H1 (cell line): ENCODE data around the gene ACACB. TPM values are rescaled to one million over a fixed set of nuclear protein-coding genes. Genes with fewer than 3 reads are reported as not detected.

Source experiments
- CTCF ChIA-PET: fragments of 300-600 bp; sonication (Branson Sonifier 250); formaldehyde crosslinking; loops from one replicate; lab custom pipeline; 2021; ENCODE audit not compliant: partially characterized antibody; lab: Charles Lee
- POLR2A ChIA-PET: fragments of 300-600 bp; sonication (Branson Sonifier 250); formaldehyde crosslinking; loops from one replicate; lab custom pipeline; 2021; ENCODE audit warnings: inconsistent platforms; ENCODE audit not compliant: partially characterized antibody; lab: Charles Lee
- DNase-seq, 2 experiments: peaks; one replicate each; pipeline versions ENCODE4 v3.0.0 to v3.0.0-alpha.2; 2010 to 2022; ENCODE audit warnings: low spot score in 2 of 2, low read depth in 1 of 2, mixed read lengths in 1 of 2
- FAIRE-seq: peaks from 2 replicates; lab custom pipeline; 2011; peaks lifted over from hg19 to GRCh38; lab: Jason Lieb, UNC
- H2AFZ ChIP-seq: 2 replicates; pipeline ENCODE4 v1.8.1; 2012; ENCODE audit warnings: low read length, inconsistent platforms
- H2AK5ac ChIP-seq: 2 replicates; pipeline ENCODE4 v1.6.1; 2013; ENCODE audit warnings: low read depth, low read length
- H2BK120ac ChIP-seq: replicated peaks from 2 replicates; pipeline ENCODE3; 2013; ENCODE audit warnings: low read depth, low read length, inconsistent platforms
- H2BK12ac ChIP-seq: 2 replicates; pipeline ENCODE4 v1.6.1; 2013; ENCODE audit warnings: low read depth, low read length
- H2BK15ac ChIP-seq: 2 replicates; pipeline ENCODE4 v1.6.1; 2013; ENCODE audit warnings: low read length
- H2BK20ac ChIP-seq: 2 replicates; pipeline ENCODE4 v1.6.1; 2013; ENCODE audit warnings: low read length
- H2BK5ac ChIP-seq: 2 replicates; pipeline ENCODE4 v1.6.1; 2013; ENCODE audit warnings: low read depth, low read length
- H3K14ac ChIP-seq: 2 replicates; pipeline ENCODE4 v1.6.1; 2013; ENCODE audit warnings: inconsistent platforms; ENCODE audit not compliant: insufficient read length
- H3K18ac ChIP-seq: 2 replicates; pipeline ENCODE4 v1.6.1; 2013; ENCODE audit warnings: low read length; ENCODE audit errors: extremely low read depth
- H3K23ac ChIP-seq: 2 replicates; pipeline ENCODE4 v1.6.1; 2013; ENCODE audit warnings: inconsistent platforms; ENCODE audit not compliant: insufficient read length
- H3K23me2 ChIP-seq: 2 replicates; pipeline ENCODE4 v1.6.1; 2013; ENCODE audit warnings: low read depth, low read length
- H3K27ac ChIP-seq: 2 replicates; pipeline ENCODE4 v1.6.1; 2011; ENCODE audit warnings: low read depth, low read length, inconsistent platforms
- H3K27me3 ChIP-seq, 4 experiments: replicated peaks in 1 of 4; 1 replicate in 1 of 4; 2 replicates in 3 of 4; pipeline versions ENCODE4 v1.6.1 to v1.8.1; 2011 to 2013; ENCODE audit warnings: low read length in 3 of 4, mild to moderate bottlenecking in 3 of 4, inconsistent platforms in 2 of 4, mixed read lengths in 2 of 4, moderate library complexity in 1 of 4; ENCODE audit not compliant: control insufficient read depth in 3 of 4, insufficient read depth in 3 of 4; ENCODE audit errors: extremely low read depth in 1 of 4
- H3K36me3 ChIP-seq, 4 experiments: 2 replicates each; pipeline versions ENCODE4 v1.6.1 to v1.8.1; 2011 to 2013; ENCODE audit warnings: mild to moderate bottlenecking in 4 of 4, low read length in 3 of 4, moderate library complexity in 2 of 4, control low read depth in 1 of 4, inconsistent platforms in 1 of 4; ENCODE audit not compliant: insufficient read depth in 4 of 4, control insufficient read depth in 2 of 4
- H3K4ac ChIP-seq: replicated peaks from 2 replicates; pipeline ENCODE3; 2013; ENCODE audit warnings: low read length, low read depth, mixed read lengths, inconsistent platforms; ENCODE audit not compliant: insufficient read length
- H3K4me1 ChIP-seq, 4 experiments: replicated peaks in 1 of 4; 1 replicate in 1 of 4; 2 replicates in 3 of 4; pipeline versions ENCODE4 v1.6.1 to v1.8.1; 2011 to 2013; ENCODE audit warnings: low read length in 3 of 4, inconsistent platforms in 2 of 4, mixed read lengths in 1 of 4; ENCODE audit not compliant: insufficient read depth in 4 of 4, control insufficient read depth in 3 of 4
- H3K4me2 ChIP-seq, 2 experiments: 2 replicates each; pipeline versions ENCODE4 v1.6.1 to v1.8.1; 2011 to 2013; ENCODE audit warnings: low read depth in 2 of 2, low read length in 2 of 2, control low read depth in 1 of 2, inconsistent platforms in 1 of 2, mild to moderate bottlenecking in 1 of 2; ENCODE audit not compliant: insufficient read depth in 1 of 2
- H3K4me3 ChIP-seq, 4 experiments: fragments of 200-600, 300-600 bp in 1 of 4; sonication (generic), shearing (Covaris generic), sonication (Bioruptor Twin) in 1 of 4; 2 replicates each; pipeline versions ENCODE4 v1.5.1 to v1.8.1; 2011 to 2016; ENCODE audit warnings: low read length in 4 of 4, low read depth in 3 of 4, control low read depth in 2 of 4, inconsistent platforms in 2 of 4, mild to moderate bottlenecking in 2 of 4, mixed read lengths in 1 of 4, moderate library complexity in 1 of 4; ENCODE audit not compliant: insufficient read depth in 2 of 4; ENCODE audit errors: extremely low read depth in 1 of 4
- H3K56ac ChIP-seq: replicated peaks from 2 replicates; pipeline ENCODE3; 2013; ENCODE audit warnings: low read depth, mild to moderate bottlenecking, mixed read lengths, low read length, inconsistent platforms; ENCODE audit not compliant: insufficient read length
- H3K79me1 ChIP-seq: 2 replicates; pipeline ENCODE4 v1.6.1; 2013; ENCODE audit warnings: low read depth, low read length, control low read depth
- H3K79me2 ChIP-seq, 2 experiments: 2 replicates each; pipeline versions ENCODE4 v1.6.1 to v1.8.1; 2012 to 2013; ENCODE audit warnings: low read length in 2 of 2, mild to moderate bottlenecking in 2 of 2, inconsistent platforms in 1 of 2; ENCODE audit not compliant: insufficient read depth in 2 of 2, control insufficient read depth in 1 of 2
- H3K9ac ChIP-seq, 4 experiments: replicated peaks in 1 of 4; 1 replicate in 1 of 4; 2 replicates in 3 of 4; pipeline versions ENCODE4 v1.6.1 to v1.8.1; 2011 to 2013; ENCODE audit warnings: low read depth in 3 of 4, low read length in 3 of 4, control low read depth in 2 of 4, mild to moderate bottlenecking in 2 of 4, moderate library complexity in 2 of 4, inconsistent platforms in 1 of 4; ENCODE audit errors: extremely low read depth in 1 of 4
- H3K9me3 ChIP-seq, 2 experiments: 2 replicates each; pipeline versions ENCODE4 v1.6.1 to v1.8.1; 2012 to 2013; ENCODE audit warnings: mild to moderate bottlenecking in 2 of 2, moderate library complexity in 2 of 2, control low read depth in 1 of 2, inconsistent platforms in 1 of 2, low read depth in 1 of 2, low read length in 1 of 2, mixed read lengths in 1 of 2; ENCODE audit not compliant: insufficient read depth in 2 of 2
- H4K20me1 ChIP-seq, 2 experiments: replicated peaks in 1 of 2; 2 replicates each; pipeline versions ENCODE3 to v1.8.1; 2011 to 2013; ENCODE audit warnings: inconsistent platforms in 2 of 2, low read length in 2 of 2, mild to moderate bottlenecking in 1 of 2; ENCODE audit not compliant: insufficient read depth in 2 of 2, control insufficient read depth in 1 of 2
- H4K5ac ChIP-seq: 2 replicates; pipeline ENCODE4 v1.6.1; 2013; ENCODE audit warnings: low read length, low read depth, mixed read lengths, inconsistent platforms; ENCODE audit not compliant: insufficient read length
- H4K8ac ChIP-seq: 2 replicates; pipeline ENCODE4 v1.8.0; 2013; ENCODE audit warnings: mild to moderate bottlenecking, moderate library complexity, low read length, inconsistent platforms; ENCODE audit not compliant: insufficient read depth; ENCODE audit errors: extremely low read depth
- H4K91ac ChIP-seq: replicated peaks from 2 replicates; pipeline ENCODE3; 2013; ENCODE audit warnings: low read length, mixed read lengths, inconsistent platforms; ENCODE audit not compliant: insufficient read length
- ASH2L ChIP-seq: fragments of 200-600, 300-600 bp; sonication (generic); IDR thresholded peaks from one replicate; pipeline ENCODE4 v1.7.1; 2017; ENCODE audit warnings: low read length
- BRCA1 ChIP-seq: IDR thresholded peaks from 2 replicates; pipeline ENCODE4 v1.6.1; 2012; ENCODE audit warnings: low read depth, low read length, improper control_type of control experiment
- CBX5 ChIP-seq: fragments of 300-800, 300-1000 bp; sonication (generic); IDR thresholded peaks from 2 replicates; pipeline ENCODE4 v1.7.1; 2016; ENCODE audit warnings: antibody characterized with exemption, low read length, low read depth
- CHD1 ChIP-seq: IDR thresholded peaks from 2 replicates; pipeline ENCODE4 v1.6.1; 2012; ENCODE audit warnings: low read depth, low read length, improper control_type of control experiment
- CHD2 ChIP-seq: IDR thresholded peaks from 2 replicates; pipeline ENCODE4 v1.6.1; 2012; ENCODE audit warnings: low read length, improper control_type of control experiment
- CREB1 ChIP-seq: IDR thresholded peaks from 2 replicates; pipeline ENCODE4 v1.6.1; 2012; ENCODE audit warnings: inconsistent platforms
- FOSL1 ChIP-seq: IDR thresholded peaks from 2 replicates; pipeline ENCODE4 v1.6.1; 2011; ENCODE audit warnings: mild to moderate bottlenecking, low read depth, low read length, moderate library complexity; ENCODE audit not compliant: insufficient read depth
- GABPA ChIP-seq: IDR thresholded peaks from 2 replicates; pipeline ENCODE4 v1.6.1; 2011; ENCODE audit warnings: mild to moderate bottlenecking, low read length, moderate library complexity, borderline replicate concordance; ENCODE audit not compliant: insufficient read depth
- HDAC2 ChIP-seq, 2 experiments: fragments of 300-600 bp in 1 of 2; sonication (generic) in 1 of 2; IDR thresholded peaks; 2 replicates each; pipeline ENCODE4 v1.6.1; 2011 to 2012; ENCODE audit warnings: low read depth in 2 of 2, low read length in 2 of 2, mild to moderate bottlenecking in 2 of 2, moderate library complexity in 2 of 2, borderline replicate concordance in 1 of 2, inconsistent platforms in 1 of 2
- HDAC6 ChIP-seq: IDR thresholded peaks from one replicate; pipeline ENCODE4 v1.7.1; 2012; ENCODE audit warnings: low read depth, mild to moderate bottlenecking, inconsistent platforms, low read length, moderate library complexity
- SIRT6 ChIP-seq: IDR thresholded peaks from one replicate; pipeline ENCODE4 v1.7.1; 2012; ENCODE audit warnings: low read length, inconsistent platforms
- SP1 ChIP-seq: IDR thresholded peaks from 2 replicates; pipeline ENCODE4 v1.6.1; 2011; ENCODE audit warnings: low read depth, low read length
- TAF1 ChIP-seq: IDR thresholded peaks from 2 replicates; pipeline ENCODE4 v1.6.1; 2011; ENCODE audit warnings: mild to moderate bottlenecking, low read depth, low read length
- TBP ChIP-seq: IDR thresholded peaks from 2 replicates; pipeline ENCODE4 v1.6.1; 2011; ENCODE audit warnings: low read depth, low read length, improper control_type of control experiment
- TEAD4 ChIP-seq: IDR thresholded peaks from 2 replicates; pipeline ENCODE4 v1.6.1; 2012; ENCODE audit warnings: low read depth, low read length, inconsistent platforms, mixed read lengths
- WGBS, 2 experiments: shearing (Covaris generic) in 1 of 2; methylation state at CpG; one replicate each; pipeline versions ENCODE4 v1.1.6 to v1.1.7; 2013 to 2015; ENCODE audit warnings: low lambda C conversion rate in 2 of 2, mixed read lengths in 2 of 2, inconsistent platforms in 1 of 2, low coverage in 1 of 2, missing lambda C conversion rate in 1 of 2; ENCODE audit not compliant: insufficient replicate concordance in 2 of 2, insufficient coverage in 1 of 2, insufficient read length in 1 of 2; ENCODE audit errors: extremely low coverage in 1 of 2, missing lambda C conversion rate in 1 of 2; 5-methylcytosine and 5-hydroxymethylcytosine counted together
- polyA plus RNA-seq, 7 experiments: library from polyadenylated mRNA; depleted of rRNA in 3 of 7; stranded (reverse) in 5 of 7; unstranded in 2 of 7; fragments of >200 nt in 5 of 7; fragments of 200-250 nt in 2 of 7; gene quantifications; 1 replicate in 5 of 7; 2 replicates in 1 of 7; 4 replicates in 1 of 7; pipeline versions ENCODE4 v1.2.1 to v1.2.3, GENCODE V29; 2011 to 2013; ENCODE audit warnings: missing spikeins in 2 of 7, mixed read lengths in 2 of 7
- total RNA-seq: library from RNA; stranded (reverse); fragmentation: NEBNext Ultra II Directional; extraction: Animal tissue kit (Norgen Biotek cat#: 25700); gene quantifications from 2 replicates; pipeline ENCODE4 v1.2.1, GENCODE V29; 2021

ACACB gene
- total and polyA plus RNA-seq, 2 of the 8 experiments (the other 6 are each of a cell fraction or from before 2014, with no cell fraction given): 5.8 to 15.3 TPM

GRCh38 chr12:109304485-109304884, 188.1 kb downstream of the ACACB start:
- H3K4me3 ChIP-seq: no peak overlapping the region
- FAIRE-seq (no peak), DNase-seq (no peak)
- no peak overlapping the region for H3K9ac ChIP-seq
- H4K20me1 ChIP-seq: peaks cover 0 to 1% of the 10 kb centered on the region in 2 experiments
- no peak overlapping the region for H3K56ac ChIP-seq
- no peaks in the 10 kb centered on the region for H3K79me2 ChIP-seq
- no peak overlapping the region for H3K18ac ChIP-seq
- H3K4ac ChIP-seq: no peak overlapping the region
- no peaks in the 10 kb centered on the region for H3K79me1 ChIP-seq
- no peak overlapping the region for H2BK120ac ChIP-seq
- WGBS, 2 experiments: 75% methylated on average over 8 of the region's 8 CpGs; no CpG with 5 or more reads in 1 of the 2 experiments
- H3K4me1 ChIP-seq: no peaks in the 10 kb centered on the region
- peaks cover 5 to 32% (median 22%) of the 10 kb centered on the region in 4 experiments for H3K27me3 ChIP-seq
- H4K8ac ChIP-seq: no peak overlapping the region
- POLR2A ChIA-PET: no interaction called here
- H4K5ac ChIP-seq: no peak overlapping the region
- no peak overlapping the region for H3K27ac ChIP-seq
- no peak overlapping the region for H2AFZ ChIP-seq
- no peak overlapping the region for H3K23ac ChIP-seq
- H3K23me2 ChIP-seq: peaks cover 2% of the 10 kb centered on the region; the same call in 1 of the 2 replicates
- no peaks in the 10 kb centered on the region for H3K9me3 ChIP-seq
- H2BK20ac ChIP-seq: no peak overlapping the region
- H3K14ac ChIP-seq: no peak overlapping the region
- H2AK5ac ChIP-seq: no peak overlapping the region
- no peak overlapping the region for H4K91ac ChIP-seq
- CTCF ChIA-PET: interaction anchor here (1.2 to 2.3 kb wide), 6 partner anchors 14 to 116 kb away, joined by 3 to 9 read pairs (median 4); no protein-coding TSS in a partner anchor
- H2BK12ac ChIP-seq: no peak overlapping the region
- no peaks in the 10 kb centered on the region for H3K36me3 ChIP-seq
- no peak overlapping the region for H2BK5ac ChIP-seq
- H2BK15ac ChIP-seq: no peak overlapping the region
- no peak overlapping the region for H3K4me2 ChIP-seq
- TF ChIP-seq TEAD4 (no peak), SIRT6 (no peak), CHD1 (no peak), BRCA1 (no peak), FOSL1 (no peak), TAF1 (no peak), GABPA (no peak), CBX5 (no peak), SP1 (no peak), TBP (no peak), HDAC2 (IDR thresholded peaks at IDR 0.05; ENCODE audit: borderline replicate concordance in 1 of 2, low read depth in 2 of 2, low read length in 2 of 2) (no peak), CHD2 (no peak), CREB1 (no peak), ASH2L (no peak), HDAC6 (no peak)
